Stimulated activated CD4-positive, alpha-beta T cell treated with anti-CD3 and anti-CD28 coated beads, TNF-alpha, amount 100 ng/mL, for 48 hours (primary cell): Measurements from ENCODE around the gene CSPG4.
"Not testable (repeated sequence)": the region's sequence is repeated elsewhere in the genome, so short reads cannot be mapped to it uniquely, and the experiment has no call there.

Experiments
- DNase-seq, 3 donors: peaks; one replicate each; pipeline ENCODE4 v3.0.0-alpha.2; 2020; ENCODE audit warnings: low read depth in 3 of 3

The CSPG4 gene

GRCh38 chr15:75738014-75738646 lies 25.5 kb upstream of the CSPG4 start:
- DNase-seq, result no peak

GRCh38 chr15:75737116-75738013 lies 24.7 kb upstream of the CSPG4 start:
- DNase-seq, result not testable (repeated sequence)

- DNase-seq, result no peak
These were observed 23.6 kb upstream of the CSPG4 start for GRCh38 chr15:75736256-75736655.

GRCh38 chr15:75734861-75735760 lies 22.5 kb upstream of the CSPG4 start:
- DNase-seq, result not testable (repeated sequence)

GRCh38 chr15:75733761-75734651 lies 21.4 kb upstream of the CSPG4 start:
- DNase-seq, result no peak

- DNase-seq, result peak in 2 of 3 donors; percentile 21 to 56
These were observed 20.3 kb upstream of the CSPG4 start for GRCh38 chr15:75732809-75733451.

GRCh38 chr15:75732177-75732808 lies 19.6 kb upstream of the CSPG4 start:
- DNase-seq, result no peak

- DNase-seq, result no peak
These were observed 18.9 kb upstream of the CSPG4 start for GRCh38 chr15:75731248-75732151.

- DNase-seq, result not testable (repeated sequence)
These were observed 18.0 kb upstream of the CSPG4 start for GRCh38 chr15:75730376-75731247.

GRCh38 chr15:75729326-75730069 lies 16.9 kb upstream of the CSPG4 start:
- DNase-seq, result no peak

- peak; percentile 47 to 59 (median 48) for DNase-seq
These were observed 15.4 kb upstream of the CSPG4 start for GRCh38 chr15:75727851-75728715.

GRCh38 chr15:75727031-75727531 lies 14.4 kb upstream of the CSPG4 start:
- DNase-seq, result no peak

GRCh38 chr15:75725719-75726607 lies 13.3 kb upstream of the CSPG4 start:
- DNase-seq, result no peak

- DNase-seq, result no peak
These were observed 12.5 kb upstream of the CSPG4 start for GRCh38 chr15:75725006-75725718.
